ENCODE results near the gene ASF1B.

DNA sequence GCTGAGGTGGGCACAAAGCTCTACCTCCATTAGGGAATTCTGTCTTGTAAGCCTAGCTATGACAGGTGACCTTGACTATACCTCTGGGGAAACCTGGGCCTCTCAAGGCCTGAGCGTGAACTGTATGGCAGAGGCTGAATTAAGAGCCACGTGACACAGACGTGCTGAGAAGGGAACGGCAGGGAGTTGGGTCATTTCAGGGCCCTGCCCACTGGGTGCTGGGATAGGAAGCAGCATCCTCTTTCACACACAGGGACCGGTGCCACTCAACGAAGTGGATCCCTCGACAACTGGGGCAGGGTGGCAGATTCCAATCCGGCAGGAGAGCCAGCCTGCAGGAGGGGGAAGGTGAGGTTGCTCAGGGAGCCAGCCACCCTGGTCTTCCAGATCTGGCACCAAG, 9.2 kb downstream of the ASF1B start:
- TF ChIP-seq, protein P1, sequence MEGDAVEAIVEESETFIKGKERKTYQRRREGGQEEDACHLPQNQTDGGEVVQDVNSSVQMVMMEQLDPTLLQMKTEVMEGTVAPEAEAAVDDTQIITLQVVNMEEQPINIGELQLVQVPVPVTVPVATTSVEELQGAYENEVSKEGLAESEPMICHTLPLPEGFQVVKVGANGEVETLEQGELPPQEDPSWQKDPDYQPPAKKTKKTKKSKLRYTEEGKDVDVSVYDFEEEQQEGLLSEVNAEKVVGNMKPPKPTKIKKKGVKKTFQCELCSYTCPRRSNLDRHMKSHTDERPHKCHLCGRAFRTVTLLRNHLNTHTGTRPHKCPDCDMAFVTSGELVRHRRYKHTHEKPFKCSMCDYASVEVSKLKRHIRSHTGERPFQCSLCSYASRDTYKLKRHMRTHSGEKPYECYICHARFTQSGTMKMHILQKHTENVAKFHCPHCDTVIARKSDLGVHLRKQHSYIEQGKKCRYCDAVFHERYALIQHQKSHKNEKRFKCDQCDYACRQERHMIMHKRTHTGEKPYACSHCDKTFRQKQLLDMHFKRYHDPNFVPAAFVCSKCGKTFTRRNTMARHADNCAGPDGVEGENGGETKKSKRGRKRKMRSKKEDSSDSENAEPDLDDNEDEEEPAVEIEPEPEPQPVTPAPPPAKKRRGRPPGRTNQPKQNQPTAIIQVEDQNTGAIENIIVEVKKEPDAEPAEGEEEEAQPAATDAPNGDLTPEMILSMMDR (IDR thresholded peaks at IDR 0.05; ENCODE audit: extremely low read depth in 1 of 2, insufficient read depth in 1 of 2, low read depth in 1 of 2, low read length in 2 of 2) = no peak
- TF ChIP-seq POLR2A (IDR thresholded peaks at IDR 0.05; ENCODE audit: low read depth, low read length) (no peak), EZH2 (IDR thresholded peaks at IDR 0.05; ENCODE audit: borderline replicate concordance, low read depth, low read length, severe bottlenecking) (no peak), GATA2 (IDR thresholded peaks at IDR 0.05; ENCODE audit: insufficient read depth, insufficient read length, low read depth, low read length) (no peak)
- TF ChIP-seq, protein P2, sequence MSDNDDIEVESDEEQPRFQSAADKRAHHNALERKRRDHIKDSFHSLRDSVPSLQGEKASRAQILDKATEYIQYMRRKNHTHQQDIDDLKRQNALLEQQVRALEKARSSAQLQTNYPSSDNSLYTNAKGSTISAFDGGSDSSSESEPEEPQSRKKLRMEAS (IDR thresholded peaks at IDR 0.05; ENCODE audit: insufficient read depth, insufficient read length) = no peak
